ENCODE data around the gene SUOX.
A peak's percentile ranks its signal among the peaks of the same experiment; 100 is the strongest.
"Not testable (repeated sequence)": the region's sequence is repeated elsewhere in the genome, so short reads cannot be mapped to it uniquely, and the experiment has no call there.

The SUOX gene

GRCh38 chr12:55996715-55997534 is at the start of gene SUOX:
SUOX (plus strand) TSS chr12:55997276; CDS start chr12:56002222, 4,946 bp downstream.
- no peak for DNase-seq (ENCODE audit: low read depth in 2 of 2)

DNA sequence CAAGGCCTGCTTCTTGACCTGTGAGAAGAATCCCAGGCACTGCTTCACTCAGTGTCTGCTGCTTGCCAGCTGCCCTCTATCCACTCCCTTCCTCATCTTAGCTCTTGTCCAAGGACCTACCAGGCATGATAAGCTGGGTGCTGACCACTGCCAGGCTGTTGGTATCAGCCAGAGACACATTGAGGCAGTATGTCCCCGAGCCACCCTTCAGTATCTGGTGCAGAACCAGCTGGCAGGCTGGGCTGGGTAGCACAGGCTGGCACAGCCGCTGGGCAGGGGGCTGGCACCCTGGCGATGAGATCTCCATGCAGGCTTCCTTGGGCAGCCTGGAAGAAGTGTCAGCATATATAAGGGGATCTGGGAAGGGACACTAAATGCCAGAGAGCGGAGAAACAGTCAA is 41.7 kb upstream of the SUOX start:
- no peak for DNase-seq (ENCODE audit: low read depth in 2 of 2)

DNA sequence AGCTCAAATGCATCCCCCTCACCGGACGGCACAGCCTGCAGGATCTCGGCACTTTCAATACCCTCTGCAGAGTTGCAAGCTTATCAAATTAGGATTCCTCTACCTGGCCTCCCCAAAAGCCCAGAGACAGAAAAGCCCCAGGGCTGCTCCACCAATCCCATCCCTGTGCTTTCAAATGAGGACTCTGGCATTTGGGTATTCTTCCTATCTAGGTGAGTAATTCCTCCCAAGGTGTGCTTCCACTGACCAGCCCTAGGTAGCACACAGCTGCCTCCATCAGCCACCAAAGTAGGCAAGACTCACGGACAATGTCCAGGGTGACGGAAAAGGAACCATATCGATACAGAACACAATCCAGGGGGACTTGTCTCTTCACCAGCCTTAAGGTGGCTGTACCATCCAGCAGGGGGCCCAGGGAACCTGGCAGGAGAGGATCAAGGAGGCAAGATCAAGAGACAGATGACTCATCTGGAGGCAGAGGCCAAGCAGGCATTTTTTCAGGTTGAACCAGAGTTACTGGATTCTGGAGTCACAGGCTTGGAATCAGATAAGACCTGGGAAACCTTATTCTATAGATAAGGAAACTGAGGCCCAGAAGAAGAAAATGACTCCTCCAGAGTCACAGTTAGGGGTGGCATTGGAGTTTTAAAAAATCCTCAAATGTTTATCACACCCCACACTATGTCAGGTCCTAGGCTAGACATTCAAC is 41.1 kb upstream of the SUOX start:
- no peak for DNase-seq (ENCODE audit: low read depth in 2 of 2)

DNA sequence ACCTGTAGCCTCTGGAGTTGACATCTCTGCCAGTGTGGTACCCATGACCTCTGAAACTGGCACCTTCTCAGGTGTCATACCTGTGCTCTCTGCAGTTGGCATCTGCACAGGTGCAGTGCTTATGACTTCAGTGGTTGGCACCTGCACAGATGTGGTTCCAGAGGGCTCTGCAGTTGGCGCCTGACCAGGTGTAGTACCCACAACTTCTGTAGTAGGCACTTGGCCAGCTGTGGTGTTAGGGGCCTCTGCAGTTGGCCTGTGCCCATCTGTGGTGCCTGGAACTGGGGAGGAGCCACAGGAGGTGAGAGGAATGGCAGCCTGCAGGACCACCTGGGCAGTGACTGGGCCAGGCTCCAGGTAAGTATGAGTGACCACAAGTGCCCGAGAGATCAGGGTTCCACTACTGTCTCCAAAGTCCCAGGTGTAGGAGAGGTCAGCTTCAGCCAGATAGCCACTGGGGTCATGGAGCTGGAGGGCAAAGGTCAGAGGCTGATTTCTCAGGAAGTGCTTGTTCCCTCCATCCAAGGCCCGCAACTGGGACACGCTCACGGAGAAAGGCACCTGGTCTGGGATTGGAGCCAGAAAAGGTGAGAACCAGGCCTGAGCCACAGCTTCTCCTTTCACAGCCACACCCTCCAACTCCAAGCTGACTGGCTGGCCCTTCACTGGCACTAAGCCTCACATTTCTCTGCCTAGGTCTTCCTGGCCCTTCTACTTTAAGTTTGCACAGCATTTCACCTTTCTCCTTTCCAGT is 39.8 kb upstream of the SUOX start:
- no peak for DNase-seq (ENCODE audit: low read depth in 2 of 2)

DNA sequence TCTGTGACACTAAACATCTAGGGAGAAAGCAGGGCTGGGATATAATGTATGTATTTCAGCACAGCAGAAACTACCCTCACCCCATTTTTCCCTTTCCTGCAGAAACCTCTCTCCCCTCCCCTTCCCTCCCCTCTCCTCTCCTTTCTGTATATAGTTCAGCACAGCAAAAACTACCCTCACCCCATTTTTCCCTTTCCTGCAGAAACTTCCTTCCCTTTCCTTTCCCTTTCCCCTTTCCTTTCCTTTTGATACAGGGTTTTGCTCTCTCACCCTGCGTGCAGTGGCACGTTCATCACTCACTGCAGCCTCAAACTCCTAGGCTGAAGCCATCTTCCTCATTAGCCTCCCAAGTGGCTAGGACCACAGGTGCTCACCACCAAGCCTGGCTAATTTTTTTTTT is 33.3 kb upstream of the SUOX start:
- DNase-seq (ENCODE audit: low read depth in 2 of 2) = no peak

- no peak for DNase-seq (ENCODE audit: low read depth in 2 of 2)
These were observed 31.8 kb upstream of the SUOX start for GRCh38 chr12:55965240-55965639.

GRCh38 chr12:55965941-55966407 is 31.1 kb upstream of the SUOX start, which contains the start of gene PMEL:
PMEL (minus strand) TSS chr12:55966042; CDS start chr12:55966011, 31 bp downstream.
- DNase-seq (ENCODE audit: low read depth in 2 of 2) = no peak

- peak; percentile 78 to 81 for DNase-seq (ENCODE audit: low read depth in 2 of 2)
These were observed 30.4 kb upstream of the SUOX start, which contains the start of gene CDK2 for GRCh38 chr12:55966408-55967281. CDK2 (plus strand) TSS chr12:55966830; CDS start chr12:55967009, 179 bp downstream.

- no peak for DNase-seq (ENCODE audit: low read depth in 2 of 2)
These were observed 27.7 kb upstream of the SUOX start for GRCh38 chr12:55969356-55969755.

DNA sequence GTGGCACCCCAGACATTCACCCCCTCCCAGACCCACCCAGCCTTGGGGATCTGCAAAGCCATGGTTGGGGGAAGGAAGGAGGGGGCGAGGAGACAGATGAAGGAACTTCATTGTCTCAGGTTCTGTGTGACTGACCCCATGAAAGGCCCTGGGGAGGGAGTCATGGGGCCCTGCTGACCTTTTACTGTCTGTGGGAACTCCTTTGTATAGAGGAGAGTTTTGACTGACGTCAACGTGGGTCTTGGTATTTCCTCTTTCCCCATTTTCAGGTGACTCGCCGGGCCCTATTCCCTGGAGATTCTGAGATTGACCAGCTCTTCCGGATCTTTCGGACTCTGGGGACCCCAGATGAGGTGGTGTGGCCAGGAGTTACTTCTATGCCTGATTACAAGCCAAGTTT is 26.3 kb upstream of the SUOX start:
- DNase-seq (ENCODE audit: low read depth in 2 of 2) = no peak

DNA sequence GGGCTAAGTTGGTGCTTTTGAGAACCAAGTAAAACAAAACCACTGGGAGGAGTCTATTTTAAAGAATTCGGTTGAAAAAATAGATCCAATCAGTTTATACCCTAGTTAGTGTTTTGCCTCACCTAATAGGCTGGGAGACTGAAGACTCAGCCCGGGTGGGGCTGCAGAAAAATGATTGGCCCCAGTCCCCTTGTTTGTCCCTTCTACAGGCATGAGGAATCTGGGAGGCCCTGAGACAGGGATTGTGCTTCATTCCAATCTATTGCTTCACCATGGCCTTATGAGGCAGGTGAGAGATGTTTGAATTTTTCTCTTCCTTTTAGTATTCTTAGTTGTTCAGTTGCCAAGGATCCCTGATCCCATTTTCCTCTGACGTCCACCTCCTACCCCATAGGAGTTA is 25.0 kb upstream of the SUOX start:
- no peak for DNase-seq (ENCODE audit: low read depth in 2 of 2)

DNA sequence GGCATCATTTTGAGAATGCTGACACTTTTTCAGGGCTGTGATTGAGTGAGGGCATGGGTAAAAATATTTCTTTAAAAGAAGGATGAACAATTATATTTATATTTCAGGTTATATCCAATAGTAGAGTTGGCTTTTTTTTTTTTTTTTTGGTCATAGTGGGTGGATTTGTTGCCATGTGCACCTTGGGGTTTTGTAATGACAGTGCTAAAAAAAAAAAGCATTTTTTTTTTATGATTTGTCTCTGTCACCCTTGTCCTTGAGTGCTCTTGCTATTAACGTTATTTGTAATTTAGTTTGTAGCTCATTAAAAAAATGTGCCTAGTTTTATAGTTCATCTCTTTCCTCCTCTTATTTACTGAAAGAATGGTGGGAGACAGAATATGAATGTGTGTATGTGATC is 24.6 kb upstream of the SUOX start:
- DNase-seq (ENCODE audit: low read depth in 2 of 2) = no peak

- DNase-seq (ENCODE audit: low read depth in 2 of 2) = no peak
These were observed 24.0 kb upstream of the SUOX start for GRCh38 chr12:55972911-55973598.

DNA sequence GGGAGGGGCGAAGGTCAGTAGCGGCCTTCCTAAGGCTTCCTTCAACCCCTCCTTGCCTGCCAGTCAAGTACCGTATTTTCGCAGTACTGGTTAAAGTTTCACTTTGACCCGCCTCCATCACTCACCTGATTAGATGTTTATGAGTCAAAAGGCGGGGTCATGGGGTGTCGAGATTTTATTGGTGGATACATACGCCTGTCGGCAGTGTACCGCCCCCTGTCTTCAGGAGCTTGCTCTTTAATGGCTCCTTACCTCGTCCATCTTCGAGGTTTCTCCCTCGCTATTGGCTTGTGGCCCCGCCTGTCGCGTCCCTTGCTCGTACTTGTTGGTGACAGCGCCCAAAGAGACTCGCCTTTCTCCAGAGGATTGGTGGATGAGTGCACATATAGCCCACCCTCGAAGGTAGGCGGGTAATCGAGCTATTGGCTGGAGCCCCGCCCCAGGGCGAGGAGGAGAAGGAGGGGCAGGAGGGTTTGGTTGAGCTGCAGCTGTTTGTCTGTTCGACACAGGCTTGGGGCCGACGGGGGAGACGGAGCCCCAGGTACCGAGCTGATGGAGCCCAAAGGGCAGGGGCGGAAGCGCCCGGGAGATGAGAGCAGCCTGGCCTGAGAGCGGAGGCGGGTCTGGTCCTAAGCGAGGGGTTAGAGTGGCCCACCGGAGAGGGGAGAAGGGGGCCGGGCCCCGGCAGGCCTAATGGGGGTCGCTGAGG is 23.3 kb upstream of the SUOX start, which contains the start of gene RAB5B:
Gene RAB5B (plus strand): TSS at position 480 of the 709 bp plus-strand sequence. CDS start 12,883 bp downstream, outside the sequence.
- peak; percentile 94 to 99 for DNase-seq (ENCODE audit: low read depth in 2 of 2)

- peak in 1 of 2 donors; percentile 14 for DNase-seq (ENCODE audit: low read depth in 2 of 2)
These were observed 22.8 kb upstream of the SUOX start for GRCh38 chr12:55974308-55974730.

DNA sequence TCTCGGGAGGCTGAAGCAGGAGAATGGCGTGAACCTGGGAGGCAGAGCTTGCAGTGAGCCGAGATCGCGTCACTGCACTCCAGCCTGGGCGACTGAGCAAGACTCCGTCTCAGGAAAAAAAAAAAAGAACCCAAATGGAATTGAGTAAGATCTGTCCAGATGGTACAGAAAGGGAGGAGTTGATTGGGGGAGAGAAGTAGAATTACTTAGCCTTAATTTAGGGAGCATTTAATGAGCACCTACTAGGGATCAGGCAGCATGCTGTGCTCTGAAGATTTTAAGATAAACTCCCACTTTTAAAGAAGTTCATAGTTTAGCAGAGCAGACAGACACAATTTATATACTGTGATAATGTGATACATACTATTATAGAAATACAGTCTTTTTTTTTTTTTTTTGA is 18.7 kb upstream of the SUOX start:
- DNase-seq (ENCODE audit: low read depth in 2 of 2) = no peak

DNA sequence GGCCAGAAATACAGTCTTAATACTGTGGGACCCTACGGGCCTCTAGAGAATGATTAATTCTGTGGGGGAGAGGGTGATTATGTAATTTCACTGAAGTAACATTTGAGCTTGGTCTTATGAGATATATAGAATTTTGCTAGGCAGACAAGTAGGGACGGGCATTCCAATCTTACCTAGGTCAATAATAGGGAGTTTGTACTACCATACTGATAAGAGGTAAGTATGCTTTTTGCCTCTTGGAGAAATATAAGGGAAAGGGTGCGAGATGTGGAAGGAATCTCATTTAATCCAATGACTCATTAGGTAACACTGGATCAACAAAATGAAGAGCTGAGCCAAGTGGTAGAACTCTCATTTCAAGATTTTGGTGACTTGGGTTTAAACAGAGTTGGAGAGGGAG is 18.0 kb upstream of the SUOX start:
- DNase-seq (ENCODE audit: low read depth in 2 of 2) = no peak

DNA sequence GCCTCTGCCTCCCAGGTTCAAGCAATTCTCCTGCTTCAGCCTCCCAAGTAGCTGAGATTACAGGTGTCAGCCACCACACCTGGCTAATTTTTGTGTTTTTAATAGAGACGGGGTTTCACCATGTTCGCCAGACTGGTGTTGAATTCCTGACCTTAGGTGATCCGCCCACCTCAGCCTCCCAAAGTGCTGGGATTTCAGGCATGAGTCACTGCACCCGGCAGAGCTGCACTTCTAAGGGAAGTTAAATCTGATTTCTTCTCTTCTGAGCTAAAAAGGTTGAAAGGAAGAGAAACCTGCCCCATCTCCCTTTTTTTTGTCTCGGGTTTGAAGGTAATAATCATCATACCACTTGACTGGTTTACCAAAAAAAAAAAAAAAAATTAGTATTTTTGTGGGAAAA is 15.2 kb upstream of the SUOX start:
- not testable (repeated sequence) for DNase-seq (ENCODE audit: low read depth in 2 of 2)

DNA sequence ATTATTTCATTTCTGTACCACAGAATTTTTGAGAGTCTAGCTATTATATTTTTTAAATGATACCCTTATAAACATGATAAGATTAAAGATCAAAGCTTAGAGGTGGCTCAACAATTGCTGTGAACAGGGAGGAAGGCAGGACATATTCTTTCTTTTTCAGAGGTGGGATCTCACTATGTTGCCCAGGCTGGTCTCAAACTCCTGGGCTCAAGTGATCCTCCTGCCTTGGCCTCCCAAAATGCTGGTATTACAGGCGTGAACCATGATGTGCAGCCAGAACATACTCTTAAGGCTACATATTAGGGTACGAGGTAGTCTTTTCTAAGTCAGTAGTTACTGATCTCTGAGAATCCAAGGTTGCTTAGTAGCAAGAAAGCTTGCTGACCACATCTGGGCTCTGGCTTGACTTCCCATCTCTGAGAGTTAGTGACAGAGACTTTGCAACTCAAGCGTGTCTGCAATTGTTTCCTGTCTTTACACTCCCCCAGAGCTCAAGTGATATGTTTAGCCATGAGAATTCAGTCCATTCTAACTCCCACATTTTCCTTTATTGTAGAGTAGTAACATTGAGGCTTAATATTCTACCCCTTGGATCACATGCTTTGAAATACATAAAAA is 14.6 kb upstream of the SUOX start:
- DNase-seq (ENCODE audit: low read depth in 2 of 2) = no peak

Data from activated CD8-positive, alpha-beta memory T cell treated with anti-CD3 and anti-CD28 coated beads for 4 hours (primary cell).